ENCODE results near the gene CCDC127.

DNA sequence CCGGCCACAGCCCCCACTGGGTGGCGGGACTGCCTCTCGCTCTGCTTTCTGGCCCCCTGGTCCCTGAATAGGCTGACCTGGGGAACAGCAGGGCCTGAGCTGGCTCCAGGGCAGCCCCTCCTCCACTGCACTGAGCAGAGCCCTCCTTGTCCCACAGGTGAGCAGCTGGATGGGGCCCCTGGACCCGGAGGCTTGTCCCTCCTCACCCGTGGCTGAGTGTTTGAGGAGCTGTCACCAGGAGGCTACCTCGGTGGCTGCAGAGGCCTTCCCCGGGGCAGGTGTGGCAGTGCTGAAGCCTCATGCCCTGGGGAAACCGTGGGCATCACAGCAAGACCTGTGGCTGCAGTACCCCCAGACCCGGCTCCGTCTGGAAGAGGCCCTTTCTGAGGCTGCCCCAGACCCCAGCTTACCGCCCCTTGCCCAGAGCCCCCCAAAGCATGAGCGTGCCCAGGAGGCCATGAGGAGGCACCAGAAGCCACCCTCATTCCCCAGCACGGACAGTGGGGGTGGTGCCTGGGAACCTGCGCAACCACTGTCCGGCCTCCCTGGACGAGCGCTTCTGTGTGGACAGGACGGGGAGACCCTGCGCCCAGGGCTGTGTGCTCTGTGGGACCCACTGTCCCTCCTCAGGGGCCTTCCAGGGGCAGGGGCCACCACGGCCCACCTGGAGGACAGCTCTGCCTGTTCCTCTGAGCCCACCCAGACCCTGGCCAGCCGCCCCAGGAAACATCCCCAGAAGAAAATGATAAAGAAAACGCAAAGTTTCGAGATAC is 55.2 kb downstream of the CCDC127 start:
- no peak for TF ChIP-seq EZH2 (IDR thresholded peaks at IDR 0.05; ENCODE audit: borderline replicate concordance, low read depth, low read length, severe bottlenecking)
- TF ChIP-seq, protein P1, sequence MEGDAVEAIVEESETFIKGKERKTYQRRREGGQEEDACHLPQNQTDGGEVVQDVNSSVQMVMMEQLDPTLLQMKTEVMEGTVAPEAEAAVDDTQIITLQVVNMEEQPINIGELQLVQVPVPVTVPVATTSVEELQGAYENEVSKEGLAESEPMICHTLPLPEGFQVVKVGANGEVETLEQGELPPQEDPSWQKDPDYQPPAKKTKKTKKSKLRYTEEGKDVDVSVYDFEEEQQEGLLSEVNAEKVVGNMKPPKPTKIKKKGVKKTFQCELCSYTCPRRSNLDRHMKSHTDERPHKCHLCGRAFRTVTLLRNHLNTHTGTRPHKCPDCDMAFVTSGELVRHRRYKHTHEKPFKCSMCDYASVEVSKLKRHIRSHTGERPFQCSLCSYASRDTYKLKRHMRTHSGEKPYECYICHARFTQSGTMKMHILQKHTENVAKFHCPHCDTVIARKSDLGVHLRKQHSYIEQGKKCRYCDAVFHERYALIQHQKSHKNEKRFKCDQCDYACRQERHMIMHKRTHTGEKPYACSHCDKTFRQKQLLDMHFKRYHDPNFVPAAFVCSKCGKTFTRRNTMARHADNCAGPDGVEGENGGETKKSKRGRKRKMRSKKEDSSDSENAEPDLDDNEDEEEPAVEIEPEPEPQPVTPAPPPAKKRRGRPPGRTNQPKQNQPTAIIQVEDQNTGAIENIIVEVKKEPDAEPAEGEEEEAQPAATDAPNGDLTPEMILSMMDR (IDR thresholded peaks at IDR 0.05; ENCODE audit: borderline replicate concordance, extremely low read depth, low read length, poor library complexity, severe bottlenecking), result no peak
